HUES48 (cell line): ENCODE results near the gene MAST2.
"Not testable (repeated sequence)": the region's sequence is repeated elsewhere in the genome, so short reads cannot be mapped to it uniquely, and the experiment has no call there.

ENCODE experiments used
- H3K27ac ChIP-seq: one replicate; pipeline ENCODE4 v1.7.0; 2013; ENCODE audit warnings: low read depth, low read length, inconsistent platforms
- H3K27me3 ChIP-seq: 2 replicates; pipeline ENCODE4 v1.6.1; 2013; ENCODE audit warnings: mild to moderate bottlenecking, low read length; ENCODE audit not compliant: control insufficient read depth, insufficient read depth
- H3K36me3 ChIP-seq: 2 replicates; pipeline ENCODE4 v1.6.1; 2013; ENCODE audit warnings: low read length; ENCODE audit not compliant: control insufficient read depth, insufficient read depth
- H3K4me1 ChIP-seq: 2 replicates; pipeline ENCODE4 v1.6.1; 2013; ENCODE audit warnings: mild to moderate bottlenecking, low read length; ENCODE audit not compliant: control insufficient read depth, insufficient read depth
- H3K4me3 ChIP-seq: 2 replicates; pipeline ENCODE4 v1.5.1; 2013; ENCODE audit warnings: mild to moderate bottlenecking, low read depth, low read length
- H3K9ac ChIP-seq: 2 replicates; pipeline ENCODE4 v1.6.1; 2013; ENCODE audit warnings: mild to moderate bottlenecking, low read depth, low read length, moderate library complexity
- H3K9me3 ChIP-seq: 2 replicates; pipeline ENCODE4 v1.6.1; 2013; ENCODE audit warnings: low read length; ENCODE audit not compliant: control insufficient read depth, insufficient read depth

Gene MAST2

GRCh38 chr1:45792744-45793143 is 10.7 kb upstream of the MAST2 start:
- Histone ChIP-seq H3K4me3 (no peak overlapping the region), H3K9ac (no peak overlapping the region), H3K27me3 (no peaks in the 10 kb centered on the region; the same call in 1 of the 2 replicates), H3K9me3 (no peaks in the 10 kb centered on the region), H3K27ac (no peak overlapping the region), H3K4me1 (no peaks in the 10 kb centered on the region), H3K36me3 (no peaks in the 10 kb centered on the region)

GRCh38 chr1:45793942-45794604 is 9.3 kb upstream of the MAST2 start:
- no peaks in the 10 kb centered on the region for H3K36me3 ChIP-seq
- no peak overlapping the region for H3K4me3 ChIP-seq
- no peaks in the 10 kb centered on the region for H3K9me3 ChIP-seq
- H3K9ac ChIP-seq: no peak overlapping the region
- no peaks in the 10 kb centered on the region for H3K4me1 ChIP-seq
- H3K27me3 ChIP-seq: no peaks in the 10 kb centered on the region; the same call in 1 of the 2 replicates
- no peak overlapping the region for H3K27ac ChIP-seq

GRCh38 chr1:45796381-45796780 is 7.0 kb upstream of the MAST2 start:
- Histone ChIP-seq H3K9ac (no peak overlapping the region), H3K9me3 (no peaks in the 10 kb centered on the region), H3K4me1 (no peaks in the 10 kb centered on the region)

GRCh38 chr1:45796946-45797345 is 6.5 kb upstream of the MAST2 start:
- no peak overlapping the region for H3K4me3 ChIP-seq
- no peak overlapping the region for H3K27ac ChIP-seq
- H3K9me3 ChIP-seq: no peaks in the 10 kb centered on the region
- H3K27me3 ChIP-seq: peaks cover 1% of the 10 kb centered on the region
- no peak overlapping the region for H3K9ac ChIP-seq
- H3K36me3 ChIP-seq: no peaks in the 10 kb centered on the region
- H3K4me1 ChIP-seq: no peaks in the 10 kb centered on the region

More at GRCh38 chr1:45796381-45796780, 7.0 kb upstream of the MAST2 start:
- no peak overlapping the region for H3K4me3 ChIP-seq
- no peaks in the 10 kb centered on the region; the same call in 1 of the 2 replicates for H3K27me3 ChIP-seq
- H3K36me3 ChIP-seq: no peaks in the 10 kb centered on the region
- H3K27ac ChIP-seq: no peak overlapping the region

- peaks cover 5% of the 10 kb centered on the region for H3K27me3 ChIP-seq
- no peaks in the 10 kb centered on the region for H3K36me3 ChIP-seq
- no peak overlapping the region for H3K9ac ChIP-seq
- H3K4me3 ChIP-seq: no peak overlapping the region
- no peak overlapping the region for H3K27ac ChIP-seq
- H3K4me1 ChIP-seq: peaks cover 13% of the 10 kb centered on the region
- H3K9me3 ChIP-seq: no peaks in the 10 kb centered on the region
Observed at GRCh38 chr1:45800899-45801298, 2.5 kb upstream of the MAST2 start.

- peak overlapping the region; percentile 14; the same call in 1 of the 2 replicates for H3K9ac ChIP-seq
- H3K9me3 ChIP-seq: no peaks in the 10 kb centered on the region
- H3K27me3 ChIP-seq: peaks cover 5% of the 10 kb centered on the region
- no peaks in the 10 kb centered on the region for H3K36me3 ChIP-seq
- peaks cover 13% of the 10 kb centered on the region for H3K4me1 ChIP-seq
- H3K27ac ChIP-seq: peak overlapping the region; percentile 83
- H3K4me3 ChIP-seq: peak overlapping the region; percentile 56
Observed at GRCh38 chr1:45802343-45803298, 791 bp upstream of the MAST2 start.

GRCh38 chr1:45803781-45804668 is 613 bp downstream of the MAST2 start:
- H3K9me3 ChIP-seq, H3K36me3 ChIP-seq, H3K27me3 ChIP-seq: not testable (repeated sequence)
- H3K4me3 ChIP-seq: peak overlapping the region; percentile 97
- H3K9ac ChIP-seq: peak overlapping the region; percentile 59
- peaks cover 13% of the 10 kb centered on the region for H3K4me1 ChIP-seq
- peak overlapping the region; percentile 70 for H3K27ac ChIP-seq

GRCh38 chr1:45804669-45804969 is 1.2 kb downstream of the MAST2 start:
- Histone ChIP-seq H3K9me3 (no peaks in the 10 kb centered on the region), H3K4me1 (peaks cover 13% of the 10 kb centered on the region), H3K27ac (no peak overlapping the region), H3K27me3 (peaks cover 5% of the 10 kb centered on the region), H3K36me3 (0 out of 2 replicates have a peak, but pooled peaks cover 5% of the 10 kb centered on the region), H3K9ac (no peak overlapping the region), H3K4me3 (peak overlapping the region; percentile 97)

- peaks cover 13% of the 10 kb centered on the region for H3K4me1 ChIP-seq
- H3K4me3 ChIP-seq: no peak overlapping the region
- H3K27ac ChIP-seq: no peak overlapping the region
- H3K9ac ChIP-seq: no peak overlapping the region
- H3K9me3 ChIP-seq: no peaks in the 10 kb centered on the region
- H3K36me3 ChIP-seq: 0 out of 2 replicates have a peak, but pooled peaks cover 5% of the 10 kb centered on the region
- H3K27me3 ChIP-seq: peaks cover 5% of the 10 kb centered on the region
Observed at GRCh38 chr1:45806129-45806528, 2.7 kb downstream of the MAST2 start.

GRCh38 chr1:45809761-45810160 is 6.3 kb downstream of the MAST2 start:
- H3K9ac ChIP-seq: no peak overlapping the region
- H3K4me3 ChIP-seq: no peak overlapping the region
- H3K36me3 ChIP-seq: peaks cover 13% of the 10 kb centered on the region
- 0 out of 2 replicates have a peak, but pooled peaks cover under 1% of the 10 kb centered on the region for H3K4me1 ChIP-seq
- H3K9me3 ChIP-seq: no peaks in the 10 kb centered on the region
- H3K27me3 ChIP-seq: no peaks in the 10 kb centered on the region
- H3K27ac ChIP-seq: no peak overlapping the region
